ENCODE results near the gene OR52E4. TPM values are rescaled to one million over a fixed set of nuclear protein-coding genes. Genes with fewer than 3 reads are reported as not detected.

Gene OR52E4
- total and polyA plus RNA-seq, 2 experiments from 2014 or later: not detected

DNA sequence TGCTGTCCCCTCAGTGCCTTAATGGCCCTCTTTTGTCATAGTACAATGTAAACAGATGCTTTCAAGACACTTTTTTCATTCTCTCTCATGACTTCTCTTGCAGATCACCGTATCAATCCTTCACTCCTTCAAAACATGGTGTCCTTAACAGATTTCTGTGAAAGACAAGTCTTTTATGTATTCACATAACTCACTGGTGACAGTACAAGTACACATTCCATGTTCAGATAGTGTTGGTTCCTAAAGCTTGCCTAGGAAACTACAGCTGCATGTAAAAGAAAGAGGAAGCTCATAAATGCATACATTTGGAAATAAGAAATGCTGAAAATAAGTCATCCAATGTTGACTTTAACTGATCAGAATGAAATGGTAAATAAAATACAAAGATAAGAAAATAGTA, 33.7 kb upstream of the OR52E4 start:
- Histone ChIP-seq H3K27me3 (ENCODE audit: insufficient read depth) (no peaks in the 10 kb centered on the region), H3K4me3 (no peak overlapping the region), H2AFZ (no peak overlapping the region), H3K4me1 (ENCODE audit: insufficient read depth) (no peaks in the 10 kb centered on the region), H3K27ac (ENCODE audit: low read depth) (no peak overlapping the region), H3K9me2 (ENCODE audit: insufficient read depth) (no peaks in the 10 kb centered on the region), H3K4me2 (no peak overlapping the region), H3F3A (replicated peaks; ENCODE audit: low read depth) (no peaks in the 10 kb centered on the region), H4K20me1 (replicated peaks; ENCODE audit: insufficient read depth) (no peaks in the 10 kb centered on the region), H3K79me2 (replicated peaks; ENCODE audit: insufficient read depth) (no peaks in the 10 kb centered on the region), H3K36me3 (ENCODE audit: insufficient read depth) (no peaks in the 10 kb centered on the region)
- Mint-ChIP-seq H3K4me1 (no peaks in the 10 kb centered on the region), H3K9me3 (no peaks in the 10 kb centered on the region), H3K27me3 (ENCODE audit: insufficient read depth, low read depth, poor library complexity) (no peaks in the 10 kb centered on the region), H3K36me3 (ENCODE audit: low read depth) (no peaks in the 10 kb centered on the region), H3K27ac (no peak overlapping the region), H3K4me3 (no peak overlapping the region)
- TF ChIP-seq, protein P1, sequence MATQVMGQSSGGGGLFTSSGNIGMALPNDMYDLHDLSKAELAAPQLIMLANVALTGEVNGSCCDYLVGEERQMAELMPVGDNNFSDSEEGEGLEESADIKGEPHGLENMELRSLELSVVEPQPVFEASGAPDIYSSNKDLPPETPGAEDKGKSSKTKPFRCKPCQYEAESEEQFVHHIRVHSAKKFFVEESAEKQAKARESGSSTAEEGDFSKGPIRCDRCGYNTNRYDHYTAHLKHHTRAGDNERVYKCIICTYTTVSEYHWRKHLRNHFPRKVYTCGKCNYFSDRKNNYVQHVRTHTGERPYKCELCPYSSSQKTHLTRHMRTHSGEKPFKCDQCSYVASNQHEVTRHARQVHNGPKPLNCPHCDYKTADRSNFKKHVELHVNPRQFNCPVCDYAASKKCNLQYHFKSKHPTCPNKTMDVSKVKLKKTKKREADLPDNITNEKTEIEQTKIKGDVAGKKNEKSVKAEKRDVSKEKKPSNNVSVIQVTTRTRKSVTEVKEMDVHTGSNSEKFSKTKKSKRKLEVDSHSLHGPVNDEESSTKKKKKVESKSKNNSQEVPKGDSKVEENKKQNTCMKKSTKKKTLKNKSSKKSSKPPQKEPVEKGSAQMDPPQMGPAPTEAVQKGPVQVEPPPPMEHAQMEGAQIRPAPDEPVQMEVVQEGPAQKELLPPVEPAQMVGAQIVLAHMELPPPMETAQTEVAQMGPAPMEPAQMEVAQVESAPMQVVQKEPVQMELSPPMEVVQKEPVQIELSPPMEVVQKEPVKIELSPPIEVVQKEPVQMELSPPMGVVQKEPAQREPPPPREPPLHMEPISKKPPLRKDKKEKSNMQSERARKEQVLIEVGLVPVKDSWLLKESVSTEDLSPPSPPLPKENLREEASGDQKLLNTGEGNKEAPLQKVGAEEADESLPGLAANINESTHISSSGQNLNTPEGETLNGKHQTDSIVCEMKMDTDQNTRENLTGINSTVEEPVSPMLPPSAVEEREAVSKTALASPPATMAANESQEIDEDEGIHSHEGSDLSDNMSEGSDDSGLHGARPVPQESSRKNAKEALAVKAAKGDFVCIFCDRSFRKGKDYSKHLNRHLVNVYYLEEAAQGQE (IDR thresholded peaks at IDR 0.05; ENCODE audit: unreplicated experiment): no peak
- TF ChIP-seq POLR2AphosphoS5 (IDR thresholded peaks at IDR 0.05; ENCODE audit: low read depth) (no peak), EZH2phosphoT487 (IDR thresholded peaks at IDR 0.05; ENCODE audit: unreplicated experiment) (no peak), STAT1 (IDR thresholded peaks at IDR 0.05; ENCODE audit: unreplicated experiment) (no peak), ZNF114 (CRISPR knock-in tag; IDR thresholded peaks at IDR 0.05) (no peak), JUNB (IDR thresholded peaks at IDR 0.05; ENCODE audit: unreplicated experiment) (no peak)
- no peak for ATAC-seq
- no peak for DNase-seq (ENCODE audit: low spot score)

DNA sequence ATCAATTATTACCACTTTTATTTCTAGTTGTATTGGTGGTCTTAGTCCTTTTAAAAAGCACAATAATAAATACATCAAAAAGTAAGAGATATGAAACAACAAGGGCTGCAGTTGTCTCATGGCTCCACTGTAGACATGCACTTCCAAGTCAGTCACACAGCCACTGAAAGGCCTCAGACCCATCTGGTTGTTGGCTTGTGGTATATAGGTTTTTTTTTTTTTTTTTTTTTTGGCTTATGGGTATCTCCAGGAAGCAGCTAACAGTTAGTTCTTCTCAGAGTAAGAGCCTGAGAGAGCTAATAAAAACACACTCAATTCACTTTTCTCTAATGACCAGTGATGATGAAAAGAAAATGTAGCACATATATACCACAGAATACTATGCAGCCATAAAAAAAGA, 32.7 kb upstream of the OR52E4 start:
- H3K4me1 Mint-ChIP-seq: no peaks in the 10 kb centered on the region
- Histone ChIP-seq H3K79me2 (replicated peaks; ENCODE audit: insufficient read depth) (no peaks in the 10 kb centered on the region), H3K27ac (ENCODE audit: low read depth) (no peak overlapping the region), H3K4me2 (no peak overlapping the region), H3K4me1 (ENCODE audit: insufficient read depth) (no peaks in the 10 kb centered on the region), H2AFZ (no peak overlapping the region), H4K20me1 (replicated peaks; ENCODE audit: insufficient read depth) (no peaks in the 10 kb centered on the region), H3K9me2 (ENCODE audit: insufficient read depth) (0 out of 2 replicates have a peak, but pooled peaks cover 2% of the 10 kb centered on the region), H3F3A (replicated peaks; ENCODE audit: low read depth) (no peaks in the 10 kb centered on the region), H3K27me3 (ENCODE audit: insufficient read depth) (no peaks in the 10 kb centered on the region), H3K36me3 (ENCODE audit: insufficient read depth) (no peaks in the 10 kb centered on the region), H3K4me3 (no peak overlapping the region)
- H3K27me3 Mint-ChIP-seq (ENCODE audit: insufficient read depth, low read depth, poor library complexity): no peaks in the 10 kb centered on the region
- ATAC-seq: no peak
- no peak overlapping the region for H3K4me3 Mint-ChIP-seq
- no peak overlapping the region for H3K27ac Mint-ChIP-seq
- DNase-seq (ENCODE audit: low spot score): no peak
- peaks cover 3% of the 10 kb centered on the region; the same call in 1 of the 3 replicates for H3K9me3 Mint-ChIP-seq
- H3K36me3 Mint-ChIP-seq (ENCODE audit: low read depth): no peaks in the 10 kb centered on the region
- TF ChIP-seq POLR2AphosphoS5 (IDR thresholded peaks at IDR 0.05; ENCODE audit: low read depth): no peak
- no peak for TF ChIP-seq EZH2 (IDR thresholded peaks at IDR 0.05; ENCODE audit: low read depth, unreplicated experiment)
- no peak for TF ChIP-seq CREB1 (CRISPR knock-in tag; IDR thresholded peaks at IDR 0.05; ENCODE audit: low read depth)
- TF ChIP-seq JUNB (IDR thresholded peaks at IDR 0.05; ENCODE audit: unreplicated experiment): no peak
- TF ChIP-seq EZH2phosphoT487 (IDR thresholded peaks at IDR 0.05; ENCODE audit: unreplicated experiment): no peak
- no peak for TF ChIP-seq NANOG (IDR thresholded peaks at IDR 0.05; ENCODE audit: borderline replicate concordance)
- no peak for TF ChIP-seq ZNF114 (CRISPR knock-in tag; IDR thresholded peaks at IDR 0.05)
- TF ChIP-seq, protein P2, sequence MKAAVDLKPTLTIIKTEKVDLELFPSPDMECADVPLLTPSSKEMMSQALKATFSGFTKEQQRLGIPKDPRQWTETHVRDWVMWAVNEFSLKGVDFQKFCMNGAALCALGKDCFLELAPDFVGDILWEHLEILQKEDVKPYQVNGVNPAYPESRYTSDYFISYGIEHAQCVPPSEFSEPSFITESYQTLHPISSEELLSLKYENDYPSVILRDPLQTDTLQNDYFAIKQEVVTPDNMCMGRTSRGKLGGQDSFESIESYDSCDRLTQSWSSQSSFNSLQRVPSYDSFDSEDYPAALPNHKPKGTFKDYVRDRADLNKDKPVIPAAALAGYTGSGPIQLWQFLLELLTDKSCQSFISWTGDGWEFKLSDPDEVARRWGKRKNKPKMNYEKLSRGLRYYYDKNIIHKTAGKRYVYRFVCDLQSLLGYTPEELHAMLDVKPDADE (IDR thresholded peaks at IDR 0.05): no peak
- TF ChIP-seq, protein P1 (IDR thresholded peaks at IDR 0.05; ENCODE audit: unreplicated experiment): no peak
